ENCODE data around the gene ACCS.

ACCS gene

DNA sequence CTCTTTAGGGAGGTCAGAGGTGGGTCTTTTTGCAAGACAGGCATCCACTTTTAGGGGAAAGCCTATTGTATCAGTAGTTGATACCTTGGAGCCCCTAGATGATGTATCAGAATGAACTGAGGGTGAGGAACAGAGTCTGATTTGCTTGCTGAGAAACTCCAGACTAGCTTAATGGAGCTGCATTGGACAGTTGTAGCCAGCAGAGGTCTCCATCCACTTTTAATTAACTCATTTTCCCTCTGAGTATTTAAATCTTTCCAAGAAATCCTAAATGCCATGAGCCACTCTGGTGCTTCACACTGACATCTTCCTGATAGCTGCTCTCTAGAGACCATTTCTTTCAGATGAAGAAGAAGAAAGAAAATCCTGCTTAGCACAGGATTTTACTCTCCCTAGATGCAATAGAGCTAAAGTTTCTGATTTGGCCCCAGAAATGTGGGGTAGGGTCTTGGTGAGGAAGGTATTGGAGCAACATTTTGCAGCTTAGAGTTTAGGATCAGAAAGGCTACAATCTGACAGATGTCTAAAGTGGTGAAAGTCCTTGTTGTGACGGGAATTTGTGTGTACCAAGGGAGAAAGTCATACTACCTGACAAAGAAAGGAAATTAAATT is 67.4 kb downstream of the ACCS start:
- TF ChIP-seq, protein P1, sequence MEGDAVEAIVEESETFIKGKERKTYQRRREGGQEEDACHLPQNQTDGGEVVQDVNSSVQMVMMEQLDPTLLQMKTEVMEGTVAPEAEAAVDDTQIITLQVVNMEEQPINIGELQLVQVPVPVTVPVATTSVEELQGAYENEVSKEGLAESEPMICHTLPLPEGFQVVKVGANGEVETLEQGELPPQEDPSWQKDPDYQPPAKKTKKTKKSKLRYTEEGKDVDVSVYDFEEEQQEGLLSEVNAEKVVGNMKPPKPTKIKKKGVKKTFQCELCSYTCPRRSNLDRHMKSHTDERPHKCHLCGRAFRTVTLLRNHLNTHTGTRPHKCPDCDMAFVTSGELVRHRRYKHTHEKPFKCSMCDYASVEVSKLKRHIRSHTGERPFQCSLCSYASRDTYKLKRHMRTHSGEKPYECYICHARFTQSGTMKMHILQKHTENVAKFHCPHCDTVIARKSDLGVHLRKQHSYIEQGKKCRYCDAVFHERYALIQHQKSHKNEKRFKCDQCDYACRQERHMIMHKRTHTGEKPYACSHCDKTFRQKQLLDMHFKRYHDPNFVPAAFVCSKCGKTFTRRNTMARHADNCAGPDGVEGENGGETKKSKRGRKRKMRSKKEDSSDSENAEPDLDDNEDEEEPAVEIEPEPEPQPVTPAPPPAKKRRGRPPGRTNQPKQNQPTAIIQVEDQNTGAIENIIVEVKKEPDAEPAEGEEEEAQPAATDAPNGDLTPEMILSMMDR (IDR thresholded peaks at IDR 0.05; ENCODE audit: control insufficient read depth, insufficient read depth, low read depth, low read length, missing control alignments): peak; percentile 68
- no peak overlapping the region for H3K4me3 ChIP-seq (ENCODE audit: control insufficient read depth, low read depth, low read length)
- DNase-seq (ENCODE audit: low read depth): no peak
